H1 (cell line): ENCODE data around the gene GCC1.

Source experiments
- CHD7 ChIP-seq: fragments of 300-600 bp; sonication (generic); IDR thresholded peaks from 2 replicates; pipeline ENCODE4 v1.7.1; 2012; ENCODE audit warnings: low read length, moderate library complexity, mild to moderate bottlenecking, inconsistent platforms; ENCODE audit not compliant: insufficient replicate concordance
- CTCF ChIP-seq, 3 experiments: IDR thresholded peaks; 1 replicate in 2 of 3; 2 replicates in 1 of 3; pipeline versions ENCODE4 v1.5.1 to v1.6.1; 2011; ENCODE audit warnings: low read length in 3 of 3, mild to moderate bottlenecking in 3 of 3, inconsistent platforms in 2 of 3, low read depth in 1 of 3, moderate library complexity in 1 of 3; ENCODE audit not compliant: insufficient read depth in 1 of 3; ENCODE audit errors: control extremely low read depth in 1 of 3
- PHF8 ChIP-seq: fragments of 200-600 bp; sonication (generic); conservative IDR thresholded peaks from 2 replicates; pipeline ENCODE4 v1.7.1; 2012; ENCODE audit warnings: low read depth, mild to moderate bottlenecking, inconsistent platforms, low read length, moderate library complexity
- POLR2A ChIP-seq, 2 experiments: IDR thresholded peaks; 1 replicate in 1 of 2; 2 replicates in 1 of 2; pipeline ENCODE4 v1.6.1; 2011; ENCODE audit warnings: low read depth in 2 of 2, low read length in 2 of 2, mild to moderate bottlenecking in 2 of 2; ENCODE audit errors: control extremely low read depth in 1 of 2
- POLR2AphosphoS5 ChIP-seq: IDR thresholded peaks from 2 replicates; pipeline ENCODE4 v1.6.1; 2011; ENCODE audit warnings: low read depth, low read length
- TAF1 ChIP-seq: IDR thresholded peaks from 2 replicates; pipeline ENCODE4 v1.6.1; 2011; ENCODE audit warnings: mild to moderate bottlenecking, low read depth, low read length

GRCh38 chr7:127551941-127552340, 33.5 kb downstream of the GCC1 start:
- TF ChIP-seq PHF8 (no peak), CTCF (IDR thresholded peaks at IDR 0.05; ENCODE audit: control extremely low read depth in 1 of 3, insufficient read depth in 1 of 3, low read depth in 1 of 3, low read length in 3 of 3) (no peak), POLR2AphosphoS5 (no peak), TAF1 (no peak), POLR2A (IDR thresholded peaks at IDR 0.05; ENCODE audit: control extremely low read depth in 1 of 2, low read depth in 2 of 2, low read length in 2 of 2) (no peak), CHD7 (no peak)
